ENCODE measurements around the gene SDS.

DNA sequence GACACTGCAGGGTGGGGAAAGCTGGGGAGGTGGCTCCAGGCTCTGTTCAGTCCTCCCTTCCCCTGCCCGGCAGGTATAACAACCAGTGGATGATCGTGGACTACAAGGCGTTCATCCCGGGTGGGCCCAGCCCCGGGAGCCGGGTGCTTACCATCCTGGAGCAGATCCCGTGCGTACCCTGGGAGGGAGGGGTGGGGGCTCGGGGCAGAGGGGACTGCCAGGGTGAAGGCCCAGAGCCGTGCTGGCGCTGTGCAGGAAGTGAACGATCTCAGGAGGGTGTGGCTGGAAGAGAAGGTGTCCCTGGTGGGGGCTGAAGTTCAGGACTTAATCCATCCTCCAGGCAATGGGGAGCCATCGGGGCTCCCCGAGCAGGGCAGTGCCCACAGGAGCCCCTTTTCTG is 18.9 kb downstream of the SDS start:
- TF ChIP-seq POLR2A (IDR thresholded peaks at IDR 0.05), result no peak
- TF ChIP-seq, protein P1, sequence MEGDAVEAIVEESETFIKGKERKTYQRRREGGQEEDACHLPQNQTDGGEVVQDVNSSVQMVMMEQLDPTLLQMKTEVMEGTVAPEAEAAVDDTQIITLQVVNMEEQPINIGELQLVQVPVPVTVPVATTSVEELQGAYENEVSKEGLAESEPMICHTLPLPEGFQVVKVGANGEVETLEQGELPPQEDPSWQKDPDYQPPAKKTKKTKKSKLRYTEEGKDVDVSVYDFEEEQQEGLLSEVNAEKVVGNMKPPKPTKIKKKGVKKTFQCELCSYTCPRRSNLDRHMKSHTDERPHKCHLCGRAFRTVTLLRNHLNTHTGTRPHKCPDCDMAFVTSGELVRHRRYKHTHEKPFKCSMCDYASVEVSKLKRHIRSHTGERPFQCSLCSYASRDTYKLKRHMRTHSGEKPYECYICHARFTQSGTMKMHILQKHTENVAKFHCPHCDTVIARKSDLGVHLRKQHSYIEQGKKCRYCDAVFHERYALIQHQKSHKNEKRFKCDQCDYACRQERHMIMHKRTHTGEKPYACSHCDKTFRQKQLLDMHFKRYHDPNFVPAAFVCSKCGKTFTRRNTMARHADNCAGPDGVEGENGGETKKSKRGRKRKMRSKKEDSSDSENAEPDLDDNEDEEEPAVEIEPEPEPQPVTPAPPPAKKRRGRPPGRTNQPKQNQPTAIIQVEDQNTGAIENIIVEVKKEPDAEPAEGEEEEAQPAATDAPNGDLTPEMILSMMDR (IDR thresholded peaks at IDR 0.05), result no peak
